ENCODE results near the gene C17orf67. TPM values are rescaled to one million over a fixed set of nuclear protein-coding genes. Genes with fewer than 3 reads are reported as not detected.

Gene C17orf67
- total and polyA plus RNA-seq, 2 of the 8 experiments (the other 6 are each of a cell fraction or from before 2014, with no cell fraction given) = 0.67 to 2.2 TPM

DNA sequence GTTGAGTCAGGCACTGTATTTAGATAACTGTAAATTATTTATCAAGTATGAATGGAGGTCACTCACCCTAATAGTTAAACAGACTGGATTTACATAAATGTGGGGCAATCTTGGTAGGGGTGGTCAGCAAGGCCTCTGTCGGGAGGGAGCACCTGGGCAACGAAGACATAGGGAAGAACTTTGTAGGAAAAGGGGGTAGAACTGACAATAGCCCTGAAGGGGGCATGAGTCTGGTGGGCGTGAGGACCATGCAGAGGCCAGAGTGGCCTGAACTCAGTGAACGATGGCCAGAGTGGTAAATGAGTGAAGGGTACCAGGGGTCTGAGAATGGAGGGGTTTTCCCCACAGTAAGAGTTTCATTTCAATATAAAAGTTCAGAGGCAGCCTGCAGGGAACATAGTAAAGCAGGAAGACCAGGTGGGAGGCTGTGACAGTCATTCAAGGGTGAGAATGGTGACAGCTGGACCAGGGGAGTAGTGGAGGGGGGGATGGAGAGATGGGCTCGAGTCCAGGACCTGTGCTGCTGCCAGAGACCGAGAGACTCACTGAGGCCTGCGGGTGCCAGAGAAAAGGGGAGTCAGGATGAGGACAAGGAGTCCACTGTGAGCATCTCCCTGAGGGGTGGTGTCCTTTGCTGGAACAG lies 2.9 kb downstream of the C17orf67 start:
- whole genome bisulfite sequencing, 2 experiments (ENCODE audit: extremely low coverage in 1 of 2, insufficient coverage in 1 of 2, insufficient read length in 1 of 2, insufficient replicate concordance in 2 of 2, low coverage in 1 of 2, low lambda C conversion rate in 2 of 2, missing lambda C conversion rate in 1 of 2) = 85% methylated on average over 7 of the region's 7 CpGs; no CpG with 5 or more reads in 1 of the 2 experiments
- Histone ChIP-seq H2BK120ac (replicated peaks; ENCODE audit: low read depth, low read length) (no peak overlapping the region), H3K18ac (ENCODE audit: extremely low read depth, low read length) (no peak overlapping the region), H3K79me1 (ENCODE audit: low read depth, low read length) (no peaks in the 10 kb centered on the region; the same call in 1 of the 2 replicates), H3K4ac (replicated peaks; ENCODE audit: insufficient read length, low read depth, low read length) (no peak overlapping the region), H4K20me1 (replicated peaks in 1 of 2; ENCODE audit: control insufficient read depth in 1 of 2, insufficient read depth in 2 of 2, low read length in 2 of 2) (peaks cover 0 to 12% of the 10 kb centered on the region in 2 experiments), H3K9me3 (ENCODE audit: insufficient read depth in 2 of 2, low read depth in 1 of 2, low read length in 1 of 2) (no peaks in the 10 kb centered on the region; a peak in 1 of 4 replicates), H3K23me2 (ENCODE audit: low read depth, low read length) (peaks cover 18% of the 10 kb centered on the region), H3K14ac (ENCODE audit: insufficient read length) (no peak overlapping the region), H3K9ac (replicated peaks in 1 of 4; ENCODE audit: extremely low read depth in 1 of 4, low read depth in 3 of 4, low read length in 3 of 4) (no peak overlapping the region), H3K4me1 (replicated peaks in 1 of 4; ENCODE audit: control insufficient read depth in 3 of 4, insufficient read depth in 4 of 4, low read length in 3 of 4) (peaks cover 0 to 9% (median 5%) of the 10 kb centered on the region in 4 experiments; a peak in 5 of 7 replicates), H3K36me3 (ENCODE audit: control insufficient read depth in 2 of 4, insufficient read depth in 4 of 4, low read length in 3 of 4) (no peaks in the 10 kb centered on the region; a peak in 1 of 8 replicates), H3K79me2 (ENCODE audit: control insufficient read depth in 1 of 2, insufficient read depth in 2 of 2, low read length in 2 of 2) (peaks cover 0 to 6% of the 10 kb centered on the region in 2 experiments; a peak in 1 of 4 replicates), H2BK20ac (ENCODE audit: low read length) (no peak overlapping the region), H4K8ac (ENCODE audit: extremely low read depth, insufficient read depth, low read length) (no peak overlapping the region), H2AFZ (ENCODE audit: low read length) (no peak overlapping the region), H2BK15ac (ENCODE audit: low read length) (no peak overlapping the region), H3K56ac (replicated peaks; ENCODE audit: insufficient read length, low read depth, low read length) (no peak overlapping the region), H2AK5ac (ENCODE audit: low read depth, low read length) (no peak overlapping the region), H4K5ac (ENCODE audit: insufficient read length, low read depth, low read length) (no peak overlapping the region), H3K23ac (ENCODE audit: insufficient read length) (no peak overlapping the region), H3K27ac (ENCODE audit: low read depth, low read length) (no peak overlapping the region), H3K27me3 (replicated peaks in 1 of 4; ENCODE audit: control insufficient read depth in 3 of 4, extremely low read depth in 1 of 4, insufficient read depth in 3 of 4, low read length in 3 of 4) (peaks cover 0 to 8% (median 6%) of the 10 kb centered on the region in 4 experiments; a peak in 6 of 7 replicates), H3K4me3 (ENCODE audit: extremely low read depth in 1 of 4, insufficient read depth in 2 of 4, low read depth in 3 of 4, low read length in 4 of 4) (no peak overlapping the region), H2BK12ac (ENCODE audit: low read depth, low read length) (no peak overlapping the region), H4K91ac (replicated peaks; ENCODE audit: insufficient read length, low read length) (no peak overlapping the region), H2BK5ac (ENCODE audit: low read depth, low read length) (no peak overlapping the region), H3K4me2 (ENCODE audit: insufficient read depth in 1 of 2, low read depth in 2 of 2, low read length in 2 of 2) (no peak overlapping the region)
- CTCF ChIA-PET (ENCODE audit: partially characterized antibody) = interaction anchor here (0.7 kb wide), 1 partner anchor 105 kb away, joined by 5 read pairs; no protein-coding TSS in a partner anchor
- no peak for FAIRE-seq
- TF ChIP-seq POU5F1 (IDR thresholded peaks at IDR 0.05; ENCODE audit: low read depth, low read length) (no peak), EGR1 (IDR thresholded peaks at IDR 0.05; ENCODE audit: borderline replicate concordance, low read depth, low read length) (no peak), NRF1 (IDR thresholded peaks at IDR 0.05; ENCODE audit: low read depth, low read length) (no peak)
- POLR2A ChIA-PET (ENCODE audit: partially characterized antibody) = no interaction called here
- DNase-seq (ENCODE audit: low read depth in 1 of 2, low spot score in 2 of 2) = no peak

Data from H1 (cell line).